Adrenal gland (tissue), 5 donors: Measurements from ENCODE around the gene NELL2.

Source experiments
- CTCF ChIP-seq, 6 experiments: fragments of 450-650 bp in 4 of 6; fragments of 200-600 bp in 2 of 6; sonication (generic) in 1 of 6; IDR thresholded peaks; 1 replicate in 5 of 6; 2 replicates in 1 of 6; pipeline versions ENCODE4 v1.5.1 to v1.8.0; 2016 to 2021; ENCODE audit warnings: antibody characterized with exemption in 6 of 6, mild to moderate bottlenecking in 2 of 6, moderate library complexity in 1 of 6
- POLR2A ChIP-seq, 2 donors: fragments of 450-650 bp; IDR thresholded peaks; one replicate each; pipeline ENCODE4 v1.6.1; 2017; ENCODE audit warnings: antibody characterized with exemption in 2 of 2, mild to moderate bottlenecking in 2 of 2, moderate library complexity in 1 of 2
- donor health status: DM: no; HTN: no; CAD: no.

- TF ChIP-seq POLR2A (IDR thresholded peaks at IDR 0.05) = no peak
- TF ChIP-seq CTCF (IDR thresholded peaks at IDR 0.05) = no peak
Measured at GRCh38 chr12:44851586-44851985, 24.5 kb downstream of the NELL2 start.
